K562 (cell line): ENCODE data around the gene TNPO2. TPM values are rescaled to one million over a fixed set of nuclear protein-coding genes. Genes with fewer than 3 reads are reported as not detected.

ENCODE experiments used
- BHLHE40 ChIP-seq: IDR thresholded peaks from 2 replicates; pipeline ENCODE4 v1.6.1; 2011; ENCODE audit warnings: low read length, improper control_type of control experiment
- ETV5 ChIP-seq: sonication (generic); formaldehyde crosslinking; IDR thresholded peaks from 2 replicates; pipeline ENCODE4 v1.4.0; 2020; ENCODE audit warnings: low read depth, mild to moderate bottlenecking, missing genetic modification reagents
- HNRNPUL1 ChIP-seq: fragments of 200-400 bp; formaldehyde crosslinking; IDR thresholded peaks from 2 replicates; pipeline ENCODE4 v1.6.1; 2017; ENCODE audit warnings: low read length
- IRF1 ChIP-seq: sonication (generic); formaldehyde crosslinking; IDR thresholded peaks from 2 replicates; pipeline ENCODE4 v1.8.0; 2022; ENCODE audit warnings: missing genetic modification reagents, mild to moderate bottlenecking, borderline replicate concordance
- KLF1 ChIP-seq: fragments of 450-650 bp; IDR thresholded peaks from 2 replicates; pipeline ENCODE4 v1.6.1; 2016; ENCODE audit warnings: missing genetic modification characterization, missing compliant biosample characterization
- MAFK ChIP-seq: IDR thresholded peaks from 2 replicates; pipeline ENCODE4 v1.6.1; 2011; ENCODE audit warnings: low read length, improper control_type of control experiment
- PML ChIP-seq: IDR thresholded peaks from 2 replicates; pipeline ENCODE4 v1.6.1; 2012; ENCODE audit warnings: low read length, inconsistent platforms
- POLR2B ChIP-seq: fragments of 450-650 bp; IDR thresholded peaks from 2 replicates; pipeline ENCODE4 v1.6.1; 2018; ENCODE audit warnings: low read depth; ENCODE audit not compliant: partially characterized antibody
- RBBP5 ChIP-seq: fragments of 200-600 bp; sonication (generic); IDR thresholded peaks from 2 replicates; pipeline ENCODE4 v1.6.1; 2012; ENCODE audit warnings: borderline replicate concordance, mild to moderate bottlenecking, low read length, control low read depth, inconsistent platforms; ENCODE audit not compliant: insufficient read depth, poor library complexity, severe bottlenecking
- SMAD4 ChIP-seq: fragments of 250-450 bp; sonication (Bioruptor Pico); conservative IDR thresholded peaks from 2 replicates; pipeline ENCODE4 v1.8.0; 2021; ENCODE audit warnings: inconsistent platforms, mild to moderate bottlenecking, moderate library complexity
- TAF7 ChIP-seq: fragments of 450-650 bp; IDR thresholded peaks from 2 replicates; pipeline ENCODE4 v1.6.1; 2016; ENCODE audit warnings: missing genetic modification characterization, missing compliant biosample characterization
- ZBTB1 ChIP-seq: sonication (generic); formaldehyde crosslinking; IDR thresholded peaks from 2 replicates; pipeline ENCODE4 v1.8.1; 2023; ENCODE audit warnings: missing genetic modification reagents, low read depth, mild to moderate bottlenecking, borderline replicate concordance
- ZBTB7A ChIP-seq: IDR thresholded peaks from 2 replicates; pipeline ENCODE4 v1.6.1; 2011; ENCODE audit warnings: low read depth, mild to moderate bottlenecking, low read length, moderate library complexity, borderline replicate concordance; ENCODE audit not compliant: control insufficient read depth
- ZNF124 ChIP-seq: sonication (generic); formaldehyde crosslinking; IDR thresholded peaks from 2 replicates; pipeline ENCODE4 v1.8.1; 2022; ENCODE audit warnings: missing genetic modification reagents
- ZNF212 ChIP-seq: fragments of 450-650 bp; formaldehyde crosslinking; IDR thresholded peaks from 2 replicates; pipeline ENCODE4 v1.4.0; 2020; ENCODE audit warnings: mild to moderate bottlenecking
- ZNF239 ChIP-seq: fragments of 250-450 bp; sonication (Bioruptor Pico); IDR thresholded peaks from 2 replicates; pipeline ENCODE4 v1.4.0; 2020; ENCODE audit warnings: mild to moderate bottlenecking
- ZNF3 ChIP-seq: fragments of 250-450 bp; sonication (Bioruptor Pico); IDR thresholded peaks from 2 replicates; pipeline ENCODE4 v1.5.0; 2021; ENCODE audit warnings: mild to moderate bottlenecking, moderate library complexity
- ZNF316 ChIP-seq: fragments of 450-650 bp; IDR thresholded peaks from 2 replicates; pipeline ENCODE4 v1.6.1; 2016
- ZNF830 ChIP-seq: fragments of 250-450 bp; sonication (Bioruptor Pico); IDR thresholded peaks from 2 replicates; pipeline ENCODE4 v1.5.0; 2021; ENCODE audit warnings: mild to moderate bottlenecking
- polyA plus RNA-seq, 8 experiments: library from polyadenylated mRNA; depleted of rRNA in 4 of 8; stranded (reverse) in 5 of 8; unstranded in 3 of 8; fragments of >200 nt; fragmentation: Nextera tagmentation in 2 of 8; fragmentation: Illumina TruSeq in 1 of 8; extraction: Ambion mirVana in 2 of 8; extraction: Trizol in 1 of 8; gene quantifications; 2 replicates each; pipeline versions ENCODE4 v1.2.1 to v1.2.3, GENCODE V29; 2011 to 2014; ENCODE audit warnings: inconsistent platforms in 1 of 8, missing spikeins in 1 of 8
- total RNA-seq, 7 experiments: library from RNA; depleted of rRNA in 6 of 7; stranded (reverse); fragments of >200 nt in 6 of 7; fragmentation: Illumina TruSeq in 2 of 7; extraction: Trizol in 2 of 7; gene quantifications; 2 replicates each; pipeline versions ENCODE4 v1.2.1 to v1.2.3, GENCODE V29; 2011 to 2021; ENCODE audit warnings: low replicate concordance in 1 of 7
- TF ChIP-seq, protein P1 (sequence below): fragments of 250-450 bp; sonication (Bioruptor Pico); IDR thresholded peaks from 2 replicates; pipeline ENCODE4 v1.8.0; 2021; ENCODE audit warnings: moderate library complexity, mild to moderate bottlenecking, inconsistent platforms
- TF ChIP-seq, protein P2 (sequence below): fragments of 250-450 bp; sonication (Bioruptor Pico); IDR thresholded peaks from 2 replicates; pipeline ENCODE4 v1.8.0; 2021; ENCODE audit warnings: borderline replicate concordance, mild to moderate bottlenecking, moderate library complexity; ENCODE audit not compliant: poor library complexity, severe bottlenecking
- TF ChIP-seq, protein P3 (sequence below): sonication (generic); formaldehyde crosslinking; IDR thresholded peaks from 2 replicates; pipeline ENCODE4 v1.8.0; 2022; ENCODE audit warnings: mild to moderate bottlenecking, low read depth, missing genetic modification reagents

TNPO2 gene
- total and polyA plus RNA-seq, 9 of the 15 experiments (the other 6 are each of a cell fraction or from before 2014, with no cell fraction given), result 6.0 to 126 (median 53.8) TPM

GRCh38 chr19:12681074-12681987 is 42.4 kb downstream of the TNPO2 start, which contains the start of gene DHPS (continued):
- TF ChIP-seq ETV5 (CRISPR knock-in tag) (peak; percentile 70), ZNF239 (CRISPR knock-in tag) (no peak), RBBP5 (peak; percentile 86), POLR2B (peak; percentile 75), MAFK (no peak), PML (peak; percentile 55), ZBTB7A (peak; percentile 60), ZNF3 (no peak), ZNF124 (no peak), IRF1 (CRISPR knock-in tag) (no peak), ZNF830 (CRISPR knock-in tag) (peak; percentile 79; the same call in 1 of the 2 replicates), SMAD4 (CRISPR knock-in tag) (peak; percentile 75; the same call in 1 of the 2 replicates), ZNF316 (no peak), ZBTB1 (CRISPR knock-in tag) (no peak; the same call in 1 of the 2 replicates), HNRNPUL1 (no peak), TAF7 (peak; percentile 82), BHLHE40 (peak; percentile 85; the same call in 1 of the 2 replicates), ZNF212 (no peak), KLF1 (tag) (0 out of 2 replicates have a peak, but pooled peaks have one; percentile 45)
- TF ChIP-seq, protein P1, sequence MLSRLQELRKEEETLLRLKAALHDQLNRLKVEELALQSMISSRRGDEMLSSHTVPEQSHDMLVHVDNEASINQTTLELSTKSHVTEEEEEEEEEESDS (CRISPR knock-in tag), result no peak
- TF ChIP-seq, protein P2, sequence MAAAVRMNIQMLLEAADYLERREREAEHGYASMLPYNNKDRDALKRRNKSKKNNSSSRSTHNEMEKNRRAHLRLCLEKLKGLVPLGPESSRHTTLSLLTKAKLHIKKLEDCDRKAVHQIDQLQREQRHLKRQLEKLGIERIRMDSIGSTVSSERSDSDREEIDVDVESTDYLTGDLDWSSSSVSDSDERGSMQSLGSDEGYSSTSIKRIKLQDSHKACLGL (CRISPR knock-in tag), result no peak
- TF ChIP-seq, protein P3, sequence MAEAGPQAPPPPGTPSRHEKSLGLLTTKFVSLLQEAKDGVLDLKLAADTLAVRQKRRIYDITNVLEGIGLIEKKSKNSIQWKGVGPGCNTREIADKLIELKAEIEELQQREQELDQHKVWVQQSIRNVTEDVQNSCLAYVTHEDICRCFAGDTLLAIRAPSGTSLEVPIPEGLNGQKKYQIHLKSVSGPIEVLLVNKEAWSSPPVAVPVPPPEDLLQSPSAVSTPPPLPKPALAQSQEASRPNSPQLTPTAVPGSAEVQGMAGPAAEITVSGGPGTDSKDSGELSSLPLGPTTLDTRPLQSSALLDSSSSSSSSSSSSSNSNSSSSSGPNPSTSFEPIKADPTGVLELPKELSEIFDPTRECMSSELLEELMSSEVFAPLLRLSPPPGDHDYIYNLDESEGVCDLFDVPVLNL (CRISPR knock-in tag), result no peak
